Activated T-helper 1 cell treated with anti-CD3 and anti-CD28 coated beads, Interleukin-12 subunit alpha, Interleukin-12 subunit beta, Interleukin-2, Interleukin-4 antibody, amounts not matched to agents 30 ng/mL and 10 ng/mL and 1 ng/mL, durations not matched to agents 14 hours and 24 hours and 36 hours (primary cell): ENCODE measurements around the gene TMEM240. TPM values are rescaled to one million over a fixed set of nuclear protein-coding genes. Genes with fewer than 3 reads are reported as not detected.
"Not testable (repeated sequence)": the region's sequence is repeated elsewhere in the genome, so short reads cannot be mapped to it uniquely, and the experiment has no call there.

Experiments
- DNase-seq: peaks from one replicate; pipeline ENCODE4 v3.0.0; 2021; ENCODE audit warnings: low spot score
- H3K27ac Mint-ChIP-seq: one replicate; pipeline ENCODE4 v1.8.0; 2021; ENCODE audit warnings: mild to moderate bottlenecking, mixed read lengths
- H3K27me3 Mint-ChIP-seq: one replicate; pipeline ENCODE4 v1.8.0; 2022; ENCODE audit warnings: mild to moderate bottlenecking, moderate library complexity, mixed read lengths; ENCODE audit not compliant: insufficient read depth
- H3K36me3 Mint-ChIP-seq: one replicate; pipeline ENCODE4 v1.8.0; 2021; ENCODE audit warnings: low read depth, mixed read lengths
- H3K4me1 Mint-ChIP-seq: one replicate; pipeline ENCODE4 v1.8.0; 2021; ENCODE audit warnings: low read depth, mixed read lengths
- H3K4me3 Mint-ChIP-seq: one replicate; pipeline ENCODE4 v1.8.0; 2021; ENCODE audit warnings: mild to moderate bottlenecking, moderate library complexity, mixed read lengths
- H3K9me3 Mint-ChIP-seq: one replicate; pipeline ENCODE4 v1.8.0; 2021; ENCODE audit warnings: mixed read lengths
- intact Hi-C: fragments of 100-400 bp; cut with micrococcal nuclease; formaldehyde crosslinking; loops from one replicate; pipeline ENCODE4 v1.15.1; 2024
- total RNA-seq: library from RNA; stranded (reverse); gene quantifications from 2 replicates; pipeline ENCODE4 v1.2.3, GENCODE V29; 2022

Gene TMEM240
- total RNA-seq, 1 donor from 2014 or later = 0.41 TPM

GRCh38 chr1:1484976-1485750, 55.3 kb downstream of the TMEM240 start:
- DNase-seq, H3K27ac Mint-ChIP-seq, H3K4me3 Mint-ChIP-seq, H3K9me3 Mint-ChIP-seq, intact Hi-C loops, H3K27me3 Mint-ChIP-seq, H3K4me1 Mint-ChIP-seq: not testable (repeated sequence)
- peaks cover 17% of the 10 kb centered on the region for H3K36me3 Mint-ChIP-seq

Other genes with a start within 250 kb of the TMEM240 start
- gene ACAP3, start 232.7 kb downstream of the TMEM240 start, total RNA-seq = 47.7 and 55.1 TPM in 2 replicates
- 34.6 and 36.8 TPM in 2 replicates for gene PUSL1, start 232.0 kb downstream of the TMEM240 start, total RNA-seq
- gene INTS11, start 216.0 kb downstream of the TMEM240 start, total RNA-seq = 144 and 147 TPM in 2 replicates
- gene CPTP, start 215.8 kb downstream of the TMEM240 start, total RNA-seq = 13.6 and 14.6 TPM in 2 replicates
- 0.22 and 0.34 TPM in 2 replicates for gene TAS1R3, start 209.3 kb downstream of the TMEM240 start, total RNA-seq
- 66.5 and 72.2 TPM in 2 replicates for gene DVL1, start 191.2 kb downstream of the TMEM240 start, total RNA-seq
- gene MXRA8, start 182.1 kb downstream of the TMEM240 start, total RNA-seq = 0.18 and 0.20 TPM in 2 replicates
- 147 and 148 TPM in 2 replicates for gene AURKAIP1, start 165.4 kb downstream of the TMEM240 start, total RNA-seq
- 138 and 139 TPM in 2 replicates for gene CCNL2, start 141.3 kb downstream of the TMEM240 start, total RNA-seq
- gene MRPL20, start 133.3 kb downstream of the TMEM240 start, total RNA-seq = 184 and 205 TPM in 2 replicates
- 0.10 TPM in 1 of 2 replicates, not detected in the other for gene ANKRD65, start 119.3 kb downstream of the TMEM240 start, total RNA-seq
- 5.5 and 5.8 TPM in 2 replicates for gene VWA1, start 104.9 kb downstream of the TMEM240 start, total RNA-seq
- gene ATAD3C, start 90.9 kb downstream of the TMEM240 start, total RNA-seq = 0.57 and 1.0 TPM in 2 replicates
- gene ATAD3B, start 68.9 kb downstream of the TMEM240 start, total RNA-seq = 106 and 113 TPM in 2 replicates
- gene ATAD3A, start 28.5 kb downstream of the TMEM240 start, total RNA-seq = 108 TPM in 2 replicates
- gene SSU72, start 34.2 kb upstream of the TMEM240 start, total RNA-seq = 135 and 137 TPM in 2 replicates
- 14.6 and 14.9 TPM in 2 replicates for gene FNDC10, start 59.5 kb upstream of the TMEM240 start, total RNA-seq
- gene MIB2, start 74.9 kb upstream of the TMEM240 start, total RNA-seq = 29.5 and 32.8 TPM in 2 replicates
- 0.49 and 0.93 TPM in 2 replicates for gene MMP23B, start 91.5 kb upstream of the TMEM240 start, total RNA-seq
- 39.1 and 39.6 TPM in 2 replicates for gene CDK11B, start 118.4 kb upstream of the TMEM240 start, total RNA-seq
- 40.8 and 41.1 TPM in 2 replicates for gene SLC35E2B, start 152.2 kb upstream of the TMEM240 start, total RNA-seq
- gene CDK11A, start 183.7 kb upstream of the TMEM240 start, total RNA-seq = 74.4 and 81.7 TPM in 2 replicates
- 95.5 and 96.8 TPM in 2 replicates for gene NADK, start 237.8 kb upstream of the TMEM240 start, total RNA-seq